ENCODE results near the gene MMP24OS.
A peak's percentile ranks its signal among the peaks of the same experiment; 100 is the strongest.

MMP24OS gene

GRCh38 chr20:35270021-35270902 is 7.7 kb downstream of the MMP24OS start:
- DNase-seq (ENCODE audit: low read depth) = no peak
- TF ChIP-seq CTCF (IDR thresholded peaks at IDR 0.05; ENCODE audit: control insufficient read depth, insufficient read depth, low read depth, low read length, missing control alignments) = no peak
- H3K4me3 ChIP-seq (ENCODE audit: control insufficient read depth, low read depth, low read length) = no peak overlapping the region

GRCh38 chr20:35269055-35269781 is 8.7 kb downstream of the MMP24OS start:
- no peak overlapping the region for H3K4me3 ChIP-seq (ENCODE audit: control insufficient read depth, low read depth, low read length)
- DNase-seq (ENCODE audit: low read depth) = no peak
- peak; percentile 89 for TF ChIP-seq CTCF (IDR thresholded peaks at IDR 0.05; ENCODE audit: control insufficient read depth, insufficient read depth, low read depth, low read length, missing control alignments)

GRCh38 chr20:35267092-35267491 is 10.8 kb downstream of the MMP24OS start:
- H3K4me3 ChIP-seq (ENCODE audit: control insufficient read depth, low read depth, low read length) = no peak overlapping the region
- no peak for TF ChIP-seq CTCF (IDR thresholded peaks at IDR 0.05; ENCODE audit: control insufficient read depth, insufficient read depth, low read depth, low read length, missing control alignments)
- DNase-seq (ENCODE audit: low read depth) = no peak

GRCh38 chr20:35264755-35265154 is 13.2 kb downstream of the MMP24OS start:
- no peak for DNase-seq (ENCODE audit: low read depth)
- TF ChIP-seq CTCF (IDR thresholded peaks at IDR 0.05; ENCODE audit: control insufficient read depth, insufficient read depth, low read depth, low read length, missing control alignments) = peak; percentile 29
- H3K4me3 ChIP-seq (ENCODE audit: control insufficient read depth, low read depth, low read length) = no peak overlapping the region

- TF ChIP-seq CTCF (IDR thresholded peaks at IDR 0.05; ENCODE audit: control insufficient read depth, insufficient read depth, low read depth, low read length, missing control alignments) = no peak
- H3K4me3 ChIP-seq (ENCODE audit: control insufficient read depth, low read depth, low read length) = no peak overlapping the region
- DNase-seq (ENCODE audit: low read depth) = no peak
These were observed 14.2 kb downstream of the MMP24OS start for GRCh38 chr20:35263532-35264341.

All from AG09309 (cell line).